B cell (primary cell): ENCODE data around the gene DAGLB.
"Not testable (repeated sequence)": the region's sequence is repeated elsewhere in the genome, so short reads cannot be mapped to it uniquely, and the experiment has no call there.

Experiments used
- CTCF ChIP-seq: fragments of 200-600 bp; IDR thresholded peaks from one replicate; pipeline ENCODE4 v1.8.0; 2022; ENCODE audit warnings: antibody characterized with exemption, mild to moderate bottlenecking
- EZH2 ChIP-seq: IDR thresholded peaks from 2 replicates; pipeline ENCODE4 v1.6.1; 2012; ENCODE audit warnings: borderline replicate concordance, low read depth, mild to moderate bottlenecking, moderate library complexity, low read length; ENCODE audit not compliant: insufficient read depth, poor library complexity, severe bottlenecking

- TF ChIP-seq CTCF, EZH2: not testable (repeated sequence)
Observed at GRCh38 chr7:6450591-6450990, 2.8 kb upstream of the DAGLB start.
